Activated naive CD4-positive, alpha-beta T cell treated with Interleukin-2 at 50 U/mL for 16 hours (primary cell): ENCODE results near the gene ARHGAP20.

Experiments used
- DNase-seq: peaks from one replicate; pipeline ENCODE4 v3.0.0-alpha.2; 2020

ARHGAP20 gene

DNA sequence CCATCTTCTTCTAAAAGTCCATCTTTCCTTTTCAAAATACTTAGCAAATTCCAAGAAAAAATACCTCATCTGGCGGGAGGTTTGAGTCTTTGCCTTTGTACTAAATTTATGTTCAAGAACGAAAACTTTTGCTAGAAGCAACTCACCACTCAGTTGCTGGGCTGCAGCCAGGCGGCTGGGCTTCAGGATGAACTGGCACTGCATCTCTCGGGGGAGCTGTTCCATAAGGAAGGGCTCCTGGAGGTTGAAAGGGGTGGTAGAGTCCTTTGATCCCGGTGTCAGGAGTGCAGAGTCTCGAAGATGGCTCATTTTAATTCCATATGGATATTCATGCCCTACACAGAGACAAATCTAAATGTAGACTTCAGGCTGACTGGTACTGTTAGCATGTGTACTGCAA, 105.8 kb downstream of the ARHGAP20 start:
- no peak for DNase-seq

DNA sequence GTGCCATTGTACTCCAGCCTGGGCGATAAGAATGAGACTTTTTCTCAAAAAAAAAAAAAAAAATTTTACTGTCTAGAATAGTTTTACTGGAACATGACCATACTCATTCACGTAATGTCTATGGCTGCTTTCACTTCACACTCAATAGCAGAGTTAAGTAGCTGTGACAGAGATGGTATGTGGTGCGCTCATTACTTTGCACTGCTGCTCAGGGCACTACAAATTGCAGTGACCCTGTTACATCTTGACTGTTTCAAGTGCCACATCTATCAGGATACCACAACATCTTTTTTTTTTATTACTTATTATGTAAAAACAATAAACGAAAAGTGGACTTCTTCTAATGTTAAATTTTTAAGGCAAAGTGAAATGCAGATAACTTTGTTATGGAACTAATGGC, 110.3 kb downstream of the ARHGAP20 start:
- DNase-seq: no peak

DNA sequence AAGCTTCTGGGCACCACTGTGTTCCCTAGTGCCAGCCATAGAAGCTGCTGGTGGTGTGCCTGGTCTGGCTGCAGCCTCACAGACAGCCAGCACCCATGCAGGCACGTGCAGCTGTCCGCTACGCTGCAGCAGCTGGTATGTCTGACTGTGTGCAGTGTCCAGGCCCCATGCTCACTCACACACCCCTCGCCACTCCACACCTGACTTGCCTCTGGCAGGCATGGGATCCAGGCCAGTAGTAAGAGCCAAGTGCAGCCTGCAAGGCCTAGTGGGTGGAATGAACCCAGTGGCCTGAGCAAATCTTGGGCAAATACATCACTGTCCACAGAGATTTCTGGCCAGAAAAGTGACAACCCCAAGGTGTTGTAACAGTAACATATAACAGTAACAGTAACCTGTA, 111.9 kb downstream of the ARHGAP20 start:
- DNase-seq: no peak

DNA sequence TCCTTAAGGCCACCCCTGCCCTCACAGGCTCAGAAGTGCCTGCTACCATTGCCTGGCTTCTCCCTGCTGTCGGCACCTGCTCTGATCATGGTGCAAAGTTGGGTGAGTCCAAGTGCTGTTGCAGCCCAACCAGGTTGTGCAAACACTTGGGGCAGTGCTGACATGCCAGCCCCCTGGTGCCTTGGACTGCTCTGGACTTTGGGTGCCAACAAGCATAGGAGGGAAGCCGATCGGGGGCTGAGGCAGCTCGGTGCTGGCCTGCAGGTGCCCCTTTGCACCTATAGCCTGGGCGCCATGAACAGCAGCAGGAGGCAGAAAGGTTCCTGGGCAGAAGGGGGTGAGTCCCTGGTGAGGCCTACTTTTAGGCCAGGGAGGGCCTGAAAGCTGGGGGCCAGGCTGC, 113.0 kb downstream of the ARHGAP20 start:
- DNase-seq: no peak

DNA sequence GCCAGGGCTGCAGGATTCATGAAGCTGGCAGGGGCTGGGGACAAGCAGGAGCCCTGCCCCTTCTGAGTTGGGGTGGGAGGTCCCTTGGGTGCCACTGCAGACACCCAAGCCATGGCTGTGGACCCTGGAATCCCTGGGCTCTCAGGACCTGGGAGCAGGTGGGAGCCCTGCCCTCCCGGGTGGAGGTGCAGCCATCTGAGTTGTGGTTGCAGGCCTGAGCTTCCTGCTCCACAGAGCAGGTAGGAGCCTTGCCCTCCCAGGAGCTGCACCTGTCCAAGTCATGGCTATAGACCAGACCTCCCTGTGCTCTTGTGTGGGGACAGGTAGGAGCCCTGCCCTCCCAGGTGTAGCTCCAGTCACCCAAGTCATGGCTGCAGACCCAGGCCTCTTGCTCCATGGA, 113.5 kb downstream of the ARHGAP20 start:
- DNase-seq: no peak

DNA sequence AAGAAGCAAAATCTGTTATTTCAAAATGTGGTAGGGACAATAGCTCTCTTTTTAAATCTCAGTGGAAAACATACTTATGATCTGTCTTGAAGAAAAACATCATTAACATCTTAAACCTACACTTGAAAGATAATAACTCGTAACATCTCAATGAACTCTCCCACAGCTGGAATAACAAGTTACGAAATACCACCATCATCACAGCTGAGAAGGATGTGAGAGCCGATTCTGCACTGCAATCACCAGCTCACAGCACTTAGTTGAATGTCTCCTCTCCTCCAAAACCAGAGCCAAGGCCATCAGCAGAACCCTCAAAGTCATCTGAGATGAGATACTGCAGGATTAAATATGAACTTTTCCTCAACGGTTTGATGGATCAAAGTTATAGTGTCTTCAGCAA, 124.3 kb downstream of the ARHGAP20 start:
- no peak for DNase-seq

DNA sequence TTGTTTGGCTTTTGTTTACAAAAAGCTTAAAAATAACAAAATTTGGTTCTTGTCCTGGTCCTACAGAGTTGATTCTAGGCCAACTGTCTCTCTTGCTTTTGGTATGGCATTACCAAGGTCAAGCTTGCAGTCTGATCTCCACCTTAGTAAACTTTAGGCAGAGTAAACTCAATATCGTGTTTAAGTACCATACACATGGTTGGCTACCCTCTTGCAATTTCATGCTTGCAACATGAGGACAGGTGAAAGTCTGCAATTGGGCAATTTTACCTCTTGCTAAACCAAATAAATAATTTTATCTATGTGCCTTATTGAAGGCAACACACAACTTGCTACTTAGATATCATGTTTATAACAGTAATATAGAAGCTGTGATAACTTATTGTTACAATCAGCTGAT, 125.1 kb downstream of the ARHGAP20 start:
- DNase-seq: no peak

DNA sequence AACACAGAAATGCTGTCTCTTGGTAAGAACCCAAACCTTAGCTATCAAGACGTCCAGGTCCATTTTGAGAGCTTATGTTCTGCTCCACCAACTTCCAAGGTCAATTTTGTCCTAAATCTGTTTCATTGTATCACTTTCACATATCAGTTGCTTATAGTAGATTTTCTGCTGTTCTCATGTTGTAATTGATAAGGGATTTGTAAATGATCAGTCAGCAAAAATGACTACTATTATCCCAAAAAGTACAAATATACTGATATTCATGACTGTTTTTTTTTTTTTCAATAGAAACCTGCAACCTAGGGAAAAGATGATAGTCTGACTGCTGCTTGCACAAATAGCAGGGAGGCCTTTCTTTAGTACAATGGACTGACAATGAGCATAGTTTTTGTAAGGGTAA, 128.1 kb downstream of the ARHGAP20 start:
- no peak for DNase-seq

DNA sequence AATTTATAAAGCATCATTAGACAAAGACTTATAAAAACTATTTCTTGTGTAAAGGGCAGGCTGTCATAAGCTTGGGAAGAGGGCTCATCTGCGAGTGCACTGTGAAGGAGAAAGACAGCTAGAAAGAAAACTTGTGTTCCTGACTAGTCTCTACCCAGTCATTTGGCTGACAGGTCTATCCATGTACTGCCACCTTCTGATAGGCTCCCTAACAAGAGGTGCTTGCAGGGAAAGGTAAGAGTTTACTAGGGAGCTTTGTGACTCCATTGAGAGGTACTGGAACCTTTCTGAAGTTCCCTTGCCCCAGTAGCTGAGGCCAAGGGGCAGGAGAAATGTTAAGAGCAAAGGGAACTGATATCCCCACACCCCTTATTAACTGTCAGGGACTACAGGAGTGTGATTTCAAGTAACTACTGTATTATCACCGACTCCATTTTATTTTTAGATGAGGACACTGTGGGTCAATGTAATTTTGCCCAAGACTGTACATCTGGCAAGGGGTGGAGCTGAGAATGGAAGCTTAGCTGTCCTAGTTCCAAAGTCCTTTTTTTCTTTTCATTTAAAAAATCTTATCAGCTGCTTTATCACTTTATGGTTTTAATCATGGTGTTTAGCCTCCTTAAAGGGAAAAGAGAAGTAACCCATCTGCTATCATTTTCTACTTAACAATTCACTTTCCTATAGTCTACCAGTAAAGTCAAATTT, 129.4 kb downstream of the ARHGAP20 start:
- DNase-seq: no peak

DNA sequence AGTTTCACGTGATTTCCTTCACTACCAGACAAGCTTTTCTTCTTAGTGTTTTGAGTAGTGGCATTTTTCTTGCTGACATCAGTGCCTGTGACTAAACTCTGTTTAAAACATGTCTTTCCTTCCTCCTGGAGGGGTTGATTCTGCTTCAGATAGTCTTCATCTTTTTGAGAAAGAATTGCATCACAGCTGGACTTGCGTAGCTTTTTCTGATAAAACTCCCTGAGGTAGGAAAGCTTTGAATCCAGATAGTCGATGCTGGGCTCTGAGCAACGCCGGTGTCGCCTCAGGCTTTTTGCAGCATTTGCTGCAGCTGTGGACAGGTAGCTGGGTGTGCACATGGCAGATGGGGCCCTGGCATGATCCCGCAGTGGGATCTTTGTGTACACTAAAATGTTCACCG, 131.7 kb downstream of the ARHGAP20 start:
- no peak for DNase-seq

DNA sequence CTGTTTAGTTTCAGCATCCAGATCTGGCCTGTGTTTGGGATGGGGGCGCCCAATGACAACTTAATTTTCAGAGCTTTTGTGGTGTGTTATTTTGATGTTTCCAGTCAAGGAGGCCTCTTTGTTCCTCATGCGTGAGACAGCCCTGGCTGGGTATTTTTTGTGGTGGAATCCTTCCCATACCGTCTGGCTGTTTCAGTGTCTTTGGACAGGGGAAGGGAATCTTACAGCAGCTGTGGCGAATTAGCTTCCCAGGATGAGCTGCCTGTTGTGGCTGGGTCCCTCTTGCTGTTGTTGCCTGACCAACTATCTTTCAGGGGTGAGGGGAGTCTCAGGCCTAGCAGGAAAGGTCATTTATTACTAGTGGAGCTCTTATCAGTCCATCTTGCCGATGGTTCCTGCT, 138.8 kb downstream of the ARHGAP20 start:
- DNase-seq: no peak

DNA sequence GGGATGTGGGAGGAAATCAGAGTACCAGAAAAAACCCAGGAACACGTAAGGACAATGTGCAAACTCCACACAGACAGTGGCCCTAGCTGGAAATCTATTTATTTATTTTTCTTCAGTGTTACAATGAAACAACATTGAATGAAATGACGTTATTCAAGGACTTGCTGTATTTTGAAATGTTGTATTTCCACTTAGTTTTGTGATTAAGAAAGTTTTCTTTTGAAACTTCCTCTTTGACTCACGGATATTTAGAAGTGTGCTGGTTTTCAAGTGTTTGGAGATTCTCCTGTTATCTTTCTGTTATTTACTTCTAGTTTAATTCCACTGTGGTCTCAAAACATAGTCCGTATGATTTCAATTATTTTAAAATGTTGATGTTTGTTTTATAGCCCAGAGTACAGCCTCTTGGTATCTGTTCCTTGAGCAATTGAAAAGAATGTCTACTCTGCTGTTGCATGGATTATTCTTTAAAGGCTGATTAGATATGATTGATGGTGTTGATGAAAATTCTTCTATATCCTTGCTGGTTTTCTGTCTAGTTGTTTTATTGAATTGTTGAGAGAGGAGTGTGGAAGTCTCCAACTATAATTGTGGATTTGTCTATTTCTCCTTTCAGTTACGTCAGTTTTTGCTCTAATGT, 141.0 kb downstream of the ARHGAP20 start:
- DNase-seq: no peak

DNA sequence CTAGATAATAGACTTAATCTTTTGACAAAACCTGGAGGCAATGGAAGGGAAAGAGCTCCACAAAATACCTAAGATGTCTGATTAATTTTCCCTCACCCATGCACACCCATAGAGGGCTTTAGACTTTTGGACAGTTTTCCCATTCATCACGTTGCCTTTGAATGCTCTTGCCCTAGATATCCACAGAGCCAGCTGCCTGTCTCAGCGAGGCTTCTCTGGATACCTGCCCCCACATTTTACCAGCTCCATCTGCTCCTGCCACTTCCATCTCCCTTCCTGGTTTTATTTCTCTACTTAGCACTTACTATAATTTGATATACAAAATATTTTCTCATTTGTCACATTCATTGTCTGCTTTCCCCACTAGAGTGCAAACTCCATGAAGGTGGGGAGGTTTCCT, 145.7 kb downstream of the ARHGAP20 start:
- no peak for DNase-seq

DNA sequence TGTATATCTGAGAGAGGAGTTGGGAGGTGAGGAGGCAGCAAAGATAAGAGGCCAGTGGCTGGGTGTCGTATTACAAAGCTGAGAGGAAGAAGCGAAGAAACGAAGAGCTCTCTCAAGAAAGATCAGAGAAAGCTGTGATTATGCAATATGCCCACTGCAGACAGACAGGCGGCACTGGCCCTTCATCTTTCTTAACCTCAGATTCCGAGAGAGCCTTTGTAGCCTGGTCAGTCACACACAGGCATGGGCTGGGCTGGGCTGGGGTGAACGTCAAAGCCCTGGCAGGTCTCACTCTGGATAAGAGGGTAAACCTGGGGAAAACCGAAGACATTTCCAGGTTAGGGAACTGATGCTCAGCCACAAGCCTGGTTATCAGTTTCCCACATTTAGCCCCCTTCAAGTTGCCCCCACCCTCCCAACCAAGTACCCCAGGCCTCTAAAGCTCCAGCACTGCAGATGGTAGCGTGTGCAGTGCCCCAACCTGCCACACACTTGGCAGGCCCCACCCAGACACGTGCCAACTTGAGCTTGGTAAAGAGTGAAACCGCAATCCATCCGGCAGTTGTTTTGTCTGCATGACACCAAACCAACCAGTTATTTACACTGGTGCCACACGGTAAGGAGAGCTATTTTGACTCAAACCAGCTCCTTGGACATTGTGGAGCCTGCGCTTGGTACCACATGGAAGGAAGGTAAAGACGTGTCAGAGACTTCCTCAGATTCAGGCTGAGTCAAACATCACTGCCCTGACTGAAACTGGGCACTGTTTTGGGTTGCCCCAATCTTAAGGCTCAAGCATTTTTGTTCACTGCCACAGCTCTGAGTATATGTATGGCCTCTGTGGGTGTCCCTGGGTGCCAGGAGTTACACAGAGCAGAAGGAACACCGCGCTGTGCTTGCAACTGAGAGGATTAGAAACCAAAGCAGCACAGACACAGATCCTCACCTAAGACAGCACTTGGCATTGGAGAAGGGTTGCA, 146.6 kb downstream of the ARHGAP20 start:
- DNase-seq: no peak

DNA sequence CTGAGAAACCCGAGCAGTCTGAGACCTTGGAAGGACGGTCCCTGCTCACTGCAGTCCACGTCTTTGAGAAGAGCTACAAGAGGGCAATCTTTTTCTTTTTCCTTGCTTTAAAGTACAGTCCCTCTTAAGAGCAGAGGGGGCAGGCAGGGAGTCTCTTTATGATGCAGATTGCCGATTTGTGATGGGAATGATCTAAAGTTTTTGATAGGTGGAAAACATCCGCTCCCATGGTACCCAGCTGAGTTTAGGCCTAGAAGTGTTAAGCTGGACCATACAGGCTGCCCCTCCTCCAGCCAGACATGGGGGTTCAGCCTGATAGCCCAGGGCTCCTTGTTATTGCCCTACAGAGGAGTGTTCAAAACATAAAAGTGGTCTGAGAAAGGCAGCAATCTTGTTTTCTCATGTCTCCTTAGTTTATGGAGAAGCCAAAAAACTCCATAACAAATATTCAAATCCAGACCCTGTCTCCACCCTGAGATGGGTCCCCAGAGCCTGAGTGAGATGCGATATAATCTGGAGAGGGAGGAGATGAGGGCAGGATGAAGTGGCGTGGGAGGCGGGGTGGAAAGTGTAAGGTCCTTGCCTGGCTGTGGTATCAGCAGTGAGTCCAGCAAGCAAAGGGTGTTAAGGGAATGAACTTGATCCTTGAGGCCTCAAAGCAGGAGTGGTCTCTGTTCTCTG, 147.4 kb downstream of the ARHGAP20 start:
- no peak for DNase-seq

DNA sequence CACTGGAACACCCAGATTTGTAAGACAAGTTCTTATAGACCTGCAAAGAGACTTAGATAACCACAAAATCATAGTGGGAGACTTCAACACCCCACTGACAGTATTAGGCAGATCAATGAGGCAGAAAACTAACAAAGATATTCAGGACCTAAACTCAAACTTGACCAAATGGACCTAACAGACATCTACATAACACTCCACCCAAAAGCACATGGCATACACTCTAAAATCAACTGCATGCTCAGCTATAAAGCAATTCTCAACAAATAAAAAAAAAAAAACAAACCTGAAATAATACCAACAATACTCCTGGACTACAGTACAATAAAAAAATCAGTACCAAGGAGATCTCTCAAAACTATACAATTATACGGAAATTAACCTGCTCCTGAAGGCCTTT, 167.5 kb downstream of the ARHGAP20 start:
- no peak for DNase-seq

DNA sequence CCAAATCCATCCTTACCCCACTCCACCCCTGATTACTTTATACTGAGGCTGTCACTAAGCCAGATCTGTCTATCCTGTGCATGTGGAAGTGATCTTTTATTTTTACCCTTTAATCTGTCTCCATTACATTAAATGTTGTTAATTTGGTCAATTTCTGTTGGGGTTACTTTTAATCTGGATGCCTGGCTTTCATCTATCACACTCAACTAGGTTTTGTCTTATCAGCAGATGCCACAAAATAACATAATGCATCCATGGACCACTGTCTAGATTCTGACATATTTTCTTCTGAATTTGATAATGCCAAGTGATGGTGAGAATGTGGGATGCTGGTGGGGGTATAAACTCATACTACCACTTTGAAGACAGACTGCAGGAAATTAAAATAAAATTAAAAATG, 174.1 kb downstream of the ARHGAP20 start:
- DNase-seq: no peak

DNA sequence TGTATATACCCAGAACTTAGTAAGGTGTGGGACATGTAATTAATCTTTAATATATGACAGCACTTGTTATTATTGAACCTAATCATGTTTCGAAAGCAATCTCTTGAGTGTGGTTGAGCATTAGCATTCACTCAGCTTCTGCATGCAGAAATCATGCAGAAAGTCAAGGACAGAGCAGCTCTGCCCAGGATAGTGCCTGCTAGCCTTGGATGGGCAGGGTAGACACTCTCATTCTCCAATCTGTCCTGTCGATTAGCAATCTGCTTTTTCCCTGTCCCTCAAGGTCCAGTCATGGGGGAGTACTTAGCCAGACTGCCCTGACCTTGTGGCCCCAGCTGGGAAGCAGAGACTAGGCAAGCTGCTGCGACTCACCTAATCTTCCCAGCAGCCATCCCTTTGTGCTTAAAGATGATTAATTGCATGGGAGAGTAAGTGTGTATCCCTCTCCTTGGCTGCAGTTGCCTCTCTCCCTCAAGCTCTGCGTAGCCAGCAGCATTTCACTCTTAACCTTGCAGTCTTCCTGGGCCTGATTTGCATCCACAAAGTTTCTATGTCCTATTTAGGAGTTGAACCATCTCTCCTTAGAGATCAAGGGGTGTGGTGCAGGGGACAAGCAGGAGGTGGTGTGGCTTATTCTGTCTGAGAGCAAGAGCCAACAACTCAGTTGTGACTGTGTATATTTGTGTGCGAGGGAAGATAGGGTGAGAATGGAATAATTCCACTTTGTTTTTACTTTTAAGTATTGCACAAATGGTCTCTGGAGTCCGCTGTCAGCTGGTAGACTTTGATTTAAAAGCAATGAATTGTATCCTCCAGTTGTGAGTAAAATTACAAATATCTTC, 181.1 kb downstream of the ARHGAP20 start:
- no peak for DNase-seq

DNA sequence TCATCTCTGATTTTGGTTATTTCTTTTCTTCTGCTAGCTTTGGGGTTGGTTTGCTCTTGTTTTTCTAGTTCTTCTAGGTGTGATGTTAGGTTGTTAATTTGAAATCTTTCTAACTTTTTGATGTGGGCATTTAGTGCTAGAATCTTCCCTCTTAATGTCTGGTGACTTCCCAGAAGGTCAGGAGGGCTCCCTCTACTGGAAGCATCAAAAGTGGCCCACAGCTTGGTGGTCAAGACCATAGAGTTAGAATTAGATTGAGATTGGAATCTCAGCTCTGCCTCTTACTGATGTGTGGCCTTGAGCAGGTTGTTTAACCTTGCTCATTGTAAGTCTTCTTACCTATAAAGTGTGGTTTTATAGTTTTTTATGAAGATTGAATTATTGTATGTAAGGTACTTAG, 183.2 kb downstream of the ARHGAP20 start:
- no peak for DNase-seq

DNA sequence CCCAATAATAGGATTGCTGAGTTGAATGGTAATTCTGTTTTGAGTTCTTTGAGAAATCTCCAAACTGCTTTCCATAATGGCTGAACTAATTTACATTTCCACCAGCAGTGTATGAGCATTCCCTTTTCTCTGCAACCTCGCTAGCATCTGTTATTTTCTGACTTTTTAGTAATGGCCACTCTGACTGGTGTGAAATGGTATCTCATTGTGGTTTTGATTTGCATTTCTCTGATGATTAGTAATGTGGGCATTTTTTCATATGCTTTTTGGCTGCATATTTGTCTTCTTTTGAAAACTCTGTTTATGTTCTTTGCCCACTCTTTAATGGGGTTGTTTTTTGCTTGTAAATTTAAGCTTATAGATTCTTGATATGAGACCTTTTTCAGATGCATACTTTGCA, 185.1 kb downstream of the ARHGAP20 start:
- DNase-seq: no peak
